Left colon (tissue), 2 donors: ENCODE measurements around the gene OR6B3. TPM values are rescaled to one million over a fixed set of nuclear protein-coding genes. Genes with fewer than 3 reads are reported as not detected.
"Not testable (repeated sequence)": the region's sequence is repeated elsewhere in the genome, so short reads cannot be mapped to it uniquely, and the experiment has no call there.

Experiments
- ATAC-seq: fragments of 200-7000 bp; cut with Tn5 transposase; one replicate; pipeline ENCODE4 v1.9.1; 2020; ENCODE audit warnings: mild to moderate bottlenecking, moderate library complexity
- DNase-seq, 2 donors: peaks; one replicate each; pipeline ENCODE4 v3.0.0-alpha.2; 2020
- intact Hi-C, 2 donors: fragments of 100-400 bp; cut with DNase I in 1 of 2; cut with micrococcal nuclease in 1 of 2; formaldehyde crosslinking; loops; one replicate each; pipeline versions ENCODE4 v1.11.2 to v1.14.0; 2022; cut with DNase I, micrococcal nuclease
- total RNA-seq, 2 donors: library from RNA; stranded (reverse); fragmentation: NEBNext Ultra II Directional; extraction: Animal tissue kit (Norgen Biotek cat#: 25700); gene quantifications; one replicate each; pipeline ENCODE4 v1.2.1, GENCODE V29; 2021
- donor health status: DM: no; HTN: no; CAD: no.
- donor health status: DM: yes; HTN: yes; CAD: no.

OR6B3 gene
- total RNA-seq, 2 donors from 2014 or later = not detected

DNA sequence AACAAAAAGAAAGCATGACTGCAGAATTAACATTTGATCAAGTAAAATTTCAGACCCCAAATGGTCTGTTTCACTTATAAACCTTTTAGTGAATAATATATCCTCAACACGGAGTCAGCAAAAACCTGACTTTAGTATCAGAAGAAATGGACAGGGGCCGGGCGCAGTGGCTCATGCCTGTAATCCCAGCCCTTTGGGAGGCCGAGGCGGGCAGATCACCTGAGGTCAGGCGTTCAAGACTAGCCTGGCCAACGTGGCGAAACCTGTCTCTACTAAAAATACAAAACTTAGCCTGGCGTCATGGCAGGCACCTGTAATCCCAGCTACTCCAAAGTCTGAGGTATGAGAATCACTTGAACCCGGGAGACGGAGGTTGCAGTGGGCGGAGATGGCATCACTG, 3.0 kb downstream of the OR6B3 start:
- no peak for ATAC-seq
- no peak for DNase-seq
- intact Hi-C loops = no loop called here

DNA sequence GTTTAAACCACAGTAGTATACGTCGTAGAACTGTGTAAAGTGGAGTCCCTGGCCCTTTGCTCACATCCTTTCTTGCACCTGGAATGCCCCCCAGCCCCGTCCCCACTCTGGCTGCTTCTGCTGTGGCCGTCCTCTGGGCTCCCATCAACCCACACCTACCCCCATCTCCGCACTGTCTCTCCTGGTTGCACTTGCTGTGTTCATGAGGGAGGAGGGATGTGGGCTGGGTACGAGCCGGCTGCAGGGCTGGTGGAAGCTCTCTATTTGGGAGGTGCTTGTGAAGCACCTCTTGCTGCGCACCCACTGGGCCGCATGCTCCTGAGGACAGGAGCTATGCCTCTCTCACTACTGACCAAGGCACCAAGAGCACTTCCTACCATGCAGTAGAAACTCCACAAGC, 5.1 kb downstream of the OR6B3 start:
- intact Hi-C loops = no loop called here
- DNase-seq (no peak), ATAC-seq (no peak)

DNA sequence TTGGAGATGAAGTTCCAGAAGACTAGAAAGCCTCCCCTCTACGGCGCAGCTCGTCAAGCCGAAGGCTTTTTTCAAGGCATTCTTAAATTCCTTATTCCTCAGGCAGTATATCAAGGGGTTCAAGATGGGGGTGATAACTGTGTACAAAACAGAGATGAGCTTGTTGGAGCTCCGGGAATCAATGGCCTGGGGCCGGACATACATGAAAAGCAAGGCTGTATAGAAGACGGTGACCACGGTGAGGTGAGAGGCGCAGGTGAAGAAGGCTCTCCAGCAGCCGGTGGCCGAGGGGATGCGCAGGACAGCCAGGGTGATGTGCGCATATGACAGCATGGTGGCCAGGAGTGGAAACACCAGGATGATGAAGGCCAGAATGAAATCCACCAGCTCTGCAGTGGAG, 8.2 kb downstream of the OR6B3 start:
- intact Hi-C loops = no loop called here
- DNase-seq (no peak), ATAC-seq (no peak)

DNA sequence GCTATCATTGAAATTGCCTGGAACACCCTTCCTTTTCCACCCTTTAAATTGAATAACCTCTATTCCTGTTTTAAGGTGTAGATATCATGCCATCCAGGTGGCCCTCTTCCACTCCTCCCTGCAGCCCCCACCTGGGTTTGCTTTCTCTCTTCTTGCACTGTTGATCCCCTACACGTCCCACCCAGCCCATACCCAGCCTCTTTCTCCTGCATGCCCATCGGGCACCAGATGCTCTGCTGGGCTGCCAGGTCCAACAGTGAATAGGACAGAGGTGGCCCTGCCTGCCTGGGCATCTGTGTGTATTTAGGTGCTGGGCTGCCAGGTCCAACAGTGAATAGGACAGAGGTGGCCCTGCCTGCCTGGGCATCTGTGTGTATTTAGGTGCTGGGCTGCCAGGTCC, 9.2 kb downstream of the OR6B3 start:
- intact Hi-C loops = not testable (repeated sequence)

DNA sequence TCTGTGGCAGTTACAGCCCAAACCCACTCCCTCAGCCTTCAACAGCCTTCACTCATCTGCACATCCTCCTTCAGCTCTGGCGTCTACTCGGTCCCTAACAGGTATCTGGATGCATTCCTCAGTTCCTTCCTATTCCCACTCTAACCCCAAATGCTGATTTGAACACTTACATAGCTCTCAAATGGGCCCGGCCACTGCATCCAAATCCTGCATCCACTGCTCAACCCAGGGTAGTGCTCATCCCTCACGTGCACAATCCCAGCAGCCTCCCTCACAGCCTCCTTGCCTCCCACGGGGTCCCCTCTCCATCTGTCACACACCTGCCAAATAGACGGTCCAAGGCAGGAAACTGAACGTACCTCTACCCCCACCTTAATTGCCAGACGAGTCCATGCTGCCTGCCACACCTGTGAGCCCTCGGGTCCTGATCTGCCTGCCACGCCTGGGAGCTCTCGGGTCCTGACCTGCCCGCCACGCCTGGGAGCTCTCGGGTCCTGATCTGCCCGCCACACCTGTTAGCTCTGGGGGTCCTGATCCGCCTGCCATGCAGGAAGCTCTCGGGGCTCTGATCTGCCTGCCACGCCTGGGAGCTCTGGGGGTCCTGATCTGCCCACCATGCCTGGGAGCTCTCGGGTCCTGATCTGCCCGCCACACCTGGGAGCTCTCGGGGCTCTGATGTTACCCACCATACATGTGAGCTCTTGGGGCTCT, 9.9 kb downstream of the OR6B3 start:
- intact Hi-C loops = no loop called here
- no peak for DNase-seq
- ATAC-seq = no peak

More for the DNA sequence above, 9.2 kb downstream of the OR6B3 start:
- ATAC-seq, DNase-seq: not testable (repeated sequence)

DNA sequence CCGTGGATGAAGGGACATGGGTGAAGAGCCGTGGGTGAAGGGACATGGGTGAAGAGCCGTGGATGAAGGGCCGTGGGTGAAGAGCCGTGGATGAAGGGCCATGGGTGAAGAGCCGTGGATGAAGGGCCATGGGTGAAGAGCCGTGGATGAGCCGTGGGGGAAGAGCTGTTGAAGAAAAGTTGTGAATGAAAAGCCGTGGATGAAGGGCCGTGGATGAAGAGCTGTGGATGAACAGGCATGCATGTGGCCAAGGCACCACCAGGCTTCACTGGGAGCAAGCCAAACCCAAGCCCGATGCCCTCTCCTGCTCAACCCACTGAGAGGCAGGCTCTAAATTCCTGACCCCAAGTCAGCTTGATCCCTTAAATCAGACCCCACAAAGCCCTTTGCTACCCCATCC, 10.6 kb downstream of the OR6B3 start:
- DNase-seq (no peak), ATAC-seq (no peak)
- intact Hi-C loops = no loop called here

DNA sequence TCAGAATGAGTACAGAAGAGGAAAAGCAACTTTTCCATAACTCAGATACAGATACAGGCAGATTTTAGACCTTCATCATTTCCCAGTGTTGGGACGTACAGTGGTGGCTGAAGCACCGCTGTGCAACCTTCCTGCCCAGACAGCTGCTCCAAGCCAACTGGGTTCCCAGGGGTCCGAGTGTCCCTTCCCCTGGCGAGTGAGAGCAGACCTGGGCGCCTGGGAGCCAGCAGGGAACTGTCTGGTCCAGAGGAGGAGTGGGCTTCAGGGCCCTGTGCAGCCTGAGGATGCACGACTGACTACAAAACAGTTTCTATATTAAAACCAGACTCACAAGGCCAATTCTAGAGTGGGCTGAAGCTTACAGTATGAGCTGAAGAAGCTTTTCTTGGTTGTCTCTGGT, 12.0 kb downstream of the OR6B3 start:
- intact Hi-C loops = no loop called here
- DNase-seq = no peak
- no peak for ATAC-seq

DNA sequence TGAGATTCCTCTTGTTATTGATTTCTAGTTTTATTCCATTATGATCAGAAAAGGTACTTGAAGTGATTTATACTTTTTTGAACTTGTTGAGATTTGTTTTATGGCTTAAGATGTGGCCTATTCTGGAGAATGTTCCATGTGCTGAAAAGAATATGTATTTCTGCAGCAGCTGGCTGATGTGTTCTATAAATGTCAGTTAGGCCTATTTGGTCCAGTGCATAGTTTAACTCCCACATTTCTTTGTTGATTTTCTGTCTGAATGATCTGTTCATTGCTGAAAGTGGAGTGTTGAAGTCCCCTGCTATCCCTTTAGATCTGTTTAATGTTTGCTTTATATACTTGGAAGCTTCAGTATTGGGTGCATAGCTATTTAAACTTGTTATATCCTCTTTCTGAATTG, 16.0 kb downstream of the OR6B3 start:
- DNase-seq (no peak), ATAC-seq (no peak)
- intact Hi-C loops = no loop called here

DNA sequence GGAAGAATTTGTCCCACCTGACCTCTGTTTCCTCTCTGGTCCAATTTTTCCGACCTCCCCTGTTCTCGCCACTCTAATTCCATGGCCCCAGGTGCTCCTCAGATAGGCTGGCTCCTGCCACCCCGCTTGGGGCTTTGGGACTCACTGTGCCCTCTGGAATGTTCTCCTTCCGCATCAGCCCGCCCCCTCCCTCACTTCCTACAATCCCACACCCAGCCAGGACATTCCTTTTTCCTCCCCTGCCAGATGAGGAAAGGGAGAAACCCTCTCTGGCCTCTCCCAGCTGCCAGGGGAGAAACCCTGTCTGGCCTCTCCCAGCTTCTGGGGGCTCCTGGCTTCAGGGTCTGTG, 20.0 kb downstream of the OR6B3 start:
- DNase-seq (no peak), ATAC-seq (no peak)

DNA sequence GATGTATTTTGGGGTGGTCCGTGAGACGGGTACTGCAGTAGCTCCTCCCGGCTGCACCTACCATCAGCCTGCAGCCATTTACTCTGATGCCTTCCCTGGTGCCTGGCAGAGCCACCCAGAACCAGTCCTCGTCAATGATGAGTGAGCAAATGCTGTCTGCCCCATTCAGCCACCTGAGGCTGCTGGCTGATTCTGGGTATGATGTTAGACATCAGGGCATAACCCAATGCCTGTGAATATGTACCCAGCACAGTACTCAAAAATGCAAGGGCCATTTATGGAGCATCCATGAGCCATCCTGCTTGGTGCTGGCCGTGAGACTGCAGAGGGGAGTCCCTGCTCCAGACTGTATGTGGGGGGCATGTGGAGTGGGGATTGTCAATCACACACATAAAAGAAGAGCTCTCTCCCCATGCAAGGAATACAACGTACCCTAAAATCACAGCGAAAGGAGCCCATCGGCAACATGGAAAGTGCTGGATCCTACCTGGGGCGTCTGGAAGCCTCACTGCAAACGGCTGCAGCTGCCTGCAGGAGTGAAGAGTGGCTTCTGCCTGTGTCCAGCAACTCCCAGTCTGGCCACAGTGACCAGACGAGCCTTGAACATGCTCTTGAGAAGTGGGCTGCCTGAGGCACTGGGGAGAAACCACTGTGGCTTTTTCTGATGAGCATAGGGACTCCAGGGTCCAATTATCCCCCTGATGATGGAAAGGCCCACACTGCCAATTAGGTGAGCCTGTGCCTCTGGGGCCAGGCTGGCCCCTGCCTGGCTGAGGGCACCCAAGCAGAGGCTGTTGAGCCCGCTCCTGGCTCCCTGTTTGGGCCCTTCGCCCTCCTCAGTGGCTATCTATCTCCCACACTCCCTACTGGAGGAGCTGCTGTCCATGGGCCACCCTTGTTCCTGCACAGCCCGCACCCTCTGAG, 20.7 kb downstream of the OR6B3 start:
- DNase-seq = no peak
- intact Hi-C loops = no loop called here
- ATAC-seq = no peak

More for the DNA sequence above, 20.0 kb downstream of the OR6B3 start:
- intact Hi-C loops = no loop called here

DNA sequence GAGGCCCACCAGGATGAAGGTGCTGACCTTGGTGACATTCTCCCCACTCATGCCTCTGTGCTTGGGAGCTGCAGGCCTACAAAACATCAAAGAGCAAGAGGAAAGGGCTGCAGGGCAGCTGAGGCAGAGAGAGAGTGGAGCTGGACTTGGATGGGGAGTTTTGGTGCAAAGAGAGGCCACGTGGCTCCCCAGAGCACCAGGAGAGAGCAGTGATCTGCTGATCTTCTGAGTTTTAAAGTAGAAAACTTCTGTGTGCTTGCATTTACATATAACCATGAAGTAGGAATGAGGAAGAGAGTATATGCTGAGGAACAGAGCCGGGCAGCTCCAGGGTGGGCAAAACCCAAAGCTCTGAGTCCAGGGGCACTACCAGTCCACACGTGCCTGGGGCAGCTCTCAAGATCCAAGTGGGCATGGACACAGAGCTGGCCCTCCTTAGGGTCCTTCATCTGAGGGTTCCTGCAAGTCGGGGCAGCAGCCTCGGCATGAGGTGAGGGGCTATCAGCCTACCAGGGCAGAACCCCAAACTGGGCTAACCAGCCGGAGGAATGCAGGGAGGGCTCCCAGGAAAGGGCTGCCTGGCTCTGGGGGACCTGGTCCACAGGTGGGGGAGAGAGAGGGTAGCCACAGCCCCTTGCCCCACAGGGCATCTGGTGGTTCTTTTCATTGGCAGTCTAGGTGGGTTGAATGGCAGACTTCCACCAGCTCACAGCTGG, 22.8 kb downstream of the OR6B3 start, which contains the start of gene OR6B2:
OR6B2 (minus strand) TSS at position 51 of the 716 bp plus-strand sequence; CDS start at position 51, 0 bp downstream.
- ATAC-seq (no peak), DNase-seq (no peak)
- intact Hi-C loops = no loop called here

DNA sequence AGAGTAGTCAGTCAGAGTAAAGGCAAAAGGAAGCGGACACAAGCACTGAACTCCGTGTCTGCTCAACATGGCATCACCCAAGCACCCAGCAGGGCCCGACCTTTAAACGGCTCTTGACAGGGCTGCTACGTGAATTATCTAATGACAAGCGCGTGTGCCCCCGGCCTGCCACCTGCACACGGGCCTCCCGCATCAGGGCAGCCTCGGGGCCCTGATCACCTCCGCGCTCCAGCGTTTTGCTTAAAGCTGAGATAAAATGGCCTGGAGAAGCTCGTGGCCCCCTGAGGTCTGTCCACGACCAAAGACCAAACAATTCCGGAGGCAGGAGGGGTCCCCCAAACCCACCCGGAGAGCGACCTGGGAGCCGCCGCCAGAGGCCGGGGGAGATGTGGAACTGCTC, 28.6 kb downstream of the OR6B3 start:
- ATAC-seq (peak; percentile 46), DNase-seq (peak in 1 of 2 donors; percentile 38)
- intact Hi-C loops = no loop called here

DNA sequence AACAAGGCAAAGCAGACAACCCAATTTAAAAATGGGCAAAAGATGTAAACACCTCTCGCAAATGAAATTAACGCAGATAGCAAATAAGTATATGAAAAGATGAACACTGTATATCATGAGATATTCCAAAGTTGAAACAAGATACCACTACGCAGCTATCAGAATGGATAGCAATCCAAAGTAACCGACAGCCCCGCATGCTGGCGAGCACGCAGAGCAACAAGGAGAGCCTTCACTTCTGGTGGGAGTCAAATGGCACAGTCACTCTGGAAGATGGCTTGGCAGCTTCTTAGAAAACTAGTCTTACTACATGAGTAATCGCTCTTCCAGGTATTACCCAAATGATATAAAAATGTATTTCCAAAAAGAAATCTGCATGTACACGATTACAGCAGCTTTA, 29.5 kb downstream of the OR6B3 start:
- intact Hi-C loops = no loop called here
- DNase-seq = no peak

DNA sequence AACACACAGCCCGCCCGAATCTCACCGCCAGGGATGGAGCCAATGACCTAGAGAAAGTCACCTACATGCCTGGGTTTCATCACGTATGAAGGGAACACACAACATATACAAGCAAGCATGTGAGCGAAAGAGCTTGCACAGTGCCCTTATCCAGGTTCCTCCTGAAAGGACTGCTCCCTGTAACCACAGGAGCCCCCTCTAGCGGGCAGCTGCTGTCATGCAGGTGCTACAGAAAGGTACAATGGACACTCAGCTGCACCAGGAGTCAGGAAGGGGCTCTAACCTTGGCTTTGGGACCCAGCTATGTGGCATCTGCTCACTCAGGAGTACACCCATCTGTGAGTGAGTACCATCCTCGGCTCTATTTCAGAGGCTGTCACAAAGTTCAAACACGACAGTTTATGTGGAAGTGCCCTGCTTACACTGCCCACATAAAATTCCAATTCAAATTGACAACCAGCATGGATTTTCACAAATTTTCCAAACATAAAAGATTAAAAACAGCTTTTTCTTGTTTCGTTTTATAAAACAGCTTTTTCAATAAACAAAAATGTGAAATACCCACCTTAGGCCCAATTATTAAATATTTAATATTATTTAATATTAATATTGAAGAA, 31.7 kb downstream of the OR6B3 start:
- DNase-seq (peak; percentile 63 to 84), ATAC-seq (peak; percentile 55)
- intact Hi-C loops = no loop called here

More for the DNA sequence above, 29.5 kb downstream of the OR6B3 start:
- no peak for ATAC-seq

DNA sequence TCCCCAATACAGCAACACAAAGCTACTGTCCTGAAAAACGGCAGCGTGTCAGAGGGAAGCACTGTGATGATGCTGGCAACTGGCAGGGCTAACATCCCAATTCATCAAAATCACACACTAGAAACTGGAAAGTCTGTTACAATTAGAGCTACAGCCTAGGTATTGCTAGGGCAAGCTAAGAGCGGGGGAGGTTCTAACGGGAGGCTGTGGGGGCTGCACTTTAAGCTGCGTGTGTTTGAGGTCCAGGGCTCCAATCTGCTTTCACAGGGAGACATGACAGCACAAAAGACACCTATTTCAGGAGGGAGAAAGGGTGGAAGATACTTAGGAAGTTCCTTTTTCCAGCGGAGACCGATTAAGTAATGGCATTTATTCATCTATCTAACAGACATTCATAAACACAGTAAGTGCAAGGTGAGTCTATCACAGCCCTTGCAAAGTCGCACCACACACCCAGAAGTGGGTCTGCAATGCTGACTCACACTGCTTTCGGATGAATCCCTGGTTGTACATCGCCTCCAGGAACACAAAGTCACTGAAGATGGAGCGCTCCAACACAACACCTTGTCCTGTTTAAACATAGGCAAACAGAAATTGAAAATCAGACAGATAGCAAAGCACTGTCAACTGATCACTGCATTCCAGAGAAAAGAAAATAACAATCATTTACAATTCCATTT, 35.1 kb downstream of the OR6B3 start:
- DNase-seq = no peak
- intact Hi-C loops = no loop called here
- no peak for ATAC-seq

DNA sequence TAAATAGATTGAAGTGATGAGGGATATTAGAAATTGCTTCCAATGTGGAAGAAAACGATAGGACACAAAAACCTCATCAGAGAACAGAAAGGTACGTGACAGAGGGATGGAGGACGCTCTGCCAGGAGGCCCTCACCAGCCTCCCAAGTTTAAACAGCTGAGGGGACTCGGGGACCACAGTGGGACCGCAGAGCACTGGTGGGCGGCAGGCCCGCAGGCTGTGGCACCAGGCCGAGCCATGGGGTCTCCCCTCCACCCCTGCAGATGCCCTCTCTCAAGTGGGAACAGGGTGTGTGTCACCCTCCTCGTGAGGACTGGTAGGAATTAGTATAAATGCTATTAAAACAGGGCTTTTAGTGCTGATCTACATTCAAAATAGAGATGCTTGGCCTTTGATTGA, 39.0 kb downstream of the OR6B3 start:
- ATAC-seq (no peak), DNase-seq (no peak)
- intact Hi-C loops = no loop called here

DNA sequence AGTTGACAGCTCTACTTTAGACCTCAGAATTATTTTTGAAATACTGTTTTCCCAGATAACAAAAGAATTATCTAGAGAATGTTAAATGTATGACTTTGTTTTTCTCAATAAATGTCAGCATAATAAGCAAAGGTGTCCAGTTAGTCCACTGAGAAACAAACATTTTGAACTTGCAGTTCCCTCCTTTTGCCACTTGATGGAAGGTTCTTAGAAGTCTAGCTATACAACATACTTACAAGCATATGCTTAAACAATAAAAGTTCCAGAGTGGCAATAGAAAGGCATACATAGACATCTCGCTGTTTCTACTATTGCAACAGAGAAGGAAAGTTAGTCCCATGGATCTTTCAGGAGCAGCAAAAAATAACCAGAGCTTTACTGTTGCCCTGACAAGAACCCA, 40.0 kb downstream of the OR6B3 start:
- no peak for DNase-seq
- intact Hi-C loops = no loop called here
- ATAC-seq = peak; percentile 50

DNA sequence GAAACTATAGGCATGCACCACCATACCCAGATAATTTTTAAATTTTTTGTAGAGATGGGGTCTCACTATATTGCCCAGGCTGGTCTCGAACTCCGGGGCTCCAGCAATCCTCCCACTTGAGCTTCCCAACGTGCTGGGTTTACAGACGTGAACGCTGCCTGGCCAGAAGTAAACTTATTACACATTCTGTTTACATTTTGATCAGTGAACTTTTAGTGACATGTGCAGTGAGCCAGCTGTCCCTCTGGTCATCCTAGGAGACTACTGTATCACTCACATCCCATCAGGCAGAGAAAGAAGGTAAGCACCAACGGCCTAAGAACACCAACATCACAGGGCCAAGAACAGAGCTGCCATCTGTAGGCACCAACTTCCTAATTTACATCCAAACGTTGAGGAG, 50.3 kb downstream of the OR6B3 start:
- intact Hi-C loops = no loop called here
- DNase-seq = no peak
- ATAC-seq = no peak

DNA sequence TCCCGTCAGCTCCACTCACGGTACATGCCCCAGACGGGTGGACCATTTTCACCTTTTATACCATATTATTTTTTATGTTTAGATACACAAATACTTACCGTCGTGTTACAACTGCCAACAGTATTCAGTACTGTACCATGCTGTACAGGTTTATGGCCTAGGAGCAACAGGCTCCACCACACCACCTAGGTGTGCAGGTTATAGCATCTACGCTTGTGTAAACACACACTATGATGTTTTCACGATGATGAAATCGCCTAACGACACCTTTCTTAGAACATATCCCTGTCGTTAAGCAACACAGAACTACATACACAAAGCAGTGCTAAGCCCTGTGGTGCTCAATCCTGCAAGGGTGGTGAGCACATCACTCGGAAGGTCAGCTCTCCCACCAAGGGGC, 52.6 kb downstream of the OR6B3 start:
- intact Hi-C loops = no loop called here
- ATAC-seq (peak; percentile 86), DNase-seq (peak; percentile 28 to 55)
